GM23338 (cell line): ENCODE measurements around the gene S100A6. TPM values are rescaled to one million over a fixed set of nuclear protein-coding genes. Genes with fewer than 3 reads are reported as not detected.

Experiments used
- ETS1 ChIP-seq: IDR thresholded peaks from 2 replicates; pipeline ENCODE4 v1.6.1; 2016; ENCODE audit warnings: antibody characterized with exemption
- EZH2phosphoT487 ChIP-seq: fragments of 200-600 bp; sonication (generic); IDR thresholded peaks from one replicate; pipeline ENCODE4 v1.8.1; 2018; ENCODE audit warnings: antibody characterized with exemption; ENCODE audit not compliant: unreplicated experiment
- JUNB ChIP-seq: IDR thresholded peaks from one replicate; pipeline ENCODE4 v1.6.1; 2016; ENCODE audit warnings: antibody characterized with exemption; ENCODE audit not compliant: unreplicated experiment
- POLR2AphosphoS5 ChIP-seq: IDR thresholded peaks from 2 replicates; pipeline ENCODE4 v1.6.1; 2016; ENCODE audit warnings: antibody characterized with exemption, low read depth
- REST ChIP-seq: IDR thresholded peaks from one replicate; pipeline ENCODE4 v1.6.1; 2018; ENCODE audit warnings: antibody characterized with exemption; ENCODE audit not compliant: unreplicated experiment
- STAT1 ChIP-seq: IDR thresholded peaks from one replicate; pipeline ENCODE4 v1.6.1; 2016; ENCODE audit warnings: antibody characterized with exemption; ENCODE audit not compliant: unreplicated experiment
- ZNF114 ChIP-seq: fragments of 250-450 bp; sonication (Bioruptor Pico); IDR thresholded peaks from 2 replicates; pipeline ENCODE4 v1.5.0; 2020; ENCODE audit warnings: mild to moderate bottlenecking, moderate library complexity
- ZNF331 ChIP-seq: fragments of 250-450 bp; sonication (Bioruptor Pico); IDR thresholded peaks from 2 replicates; pipeline ENCODE4 v1.5.0; 2020; ENCODE audit warnings: low read depth, mild to moderate bottlenecking, moderate library complexity
- ZNF462 ChIP-seq: fragments of 250-450 bp; sonication (Bioruptor Pico); IDR thresholded peaks from 2 replicates; pipeline ENCODE4 v1.5.0; 2020; ENCODE audit warnings: mild to moderate bottlenecking, moderate library complexity
- polyA plus RNA-seq: library from polyadenylated mRNA; unstranded; fragments of >200 nt; fragmentation: Nextera tagmentation; extraction: Ambion mirVana; gene quantifications from 2 replicates; pipeline ENCODE4 v1.2.1, GENCODE V29; 2016
- total RNA-seq: library from RNA; depleted of rRNA; stranded (reverse); fragments of >200 nt; shearing (Covaris generic); gene quantifications from 2 replicates; pipeline ENCODE4 v1.2.3, GENCODE V29; 2014

Gene S100A6
- total and polyA plus RNA-seq, 2 experiments from 2014 or later, result 7.3 to 77.5 TPM

- TF ChIP-seq ZNF462 (CRISPR knock-in tag) (no peak), JUNB (no peak), POLR2AphosphoS5 (no peak), ZNF114 (CRISPR knock-in tag) (no peak), EZH2phosphoT487 (no peak), STAT1 (no peak), ZNF331 (CRISPR knock-in tag) (no peak), ETS1 (no peak), REST (no peak)
Measured at GRCh38 chr1:153515504-153516394, 20.0 kb downstream of the S100A6 start (continued).
